Transverse colon (tissue), 4 donors: Measurements from ENCODE around the gene TMEM254.

Source experiments
- CTCF ChIP-seq, 5 experiments: fragments of 200-600 bp in 3 of 5; fragments of 450-650 bp in 2 of 5; sonication (generic) in 3 of 5; IDR thresholded peaks; 1 replicate in 2 of 5; 2 replicates in 3 of 5; pipeline ENCODE4 v1.5.1; 2016 to 2017; ENCODE audit warnings: antibody characterized with exemption in 5 of 5, inconsistent platforms in 3 of 5, mild to moderate bottlenecking in 2 of 5, moderate library complexity in 1 of 5
- EP300 ChIP-seq: sonication (generic); formaldehyde crosslinking; IDR thresholded peaks from one replicate; pipeline ENCODE4 v1.6.1; 2017; ENCODE audit warnings: antibody characterized with exemption, low read depth
- POLR2A ChIP-seq: fragments of 450-650 bp; IDR thresholded peaks from one replicate; pipeline ENCODE4 v1.6.1; 2016; ENCODE audit warnings: antibody characterized with exemption, mild to moderate bottlenecking, moderate library complexity
- POLR2AphosphoS5 ChIP-seq, 3 donors: sonication (generic); formaldehyde crosslinking; IDR thresholded peaks; one replicate each; pipeline ENCODE4 v1.6.1; 2016; ENCODE audit warnings: antibody characterized with exemption in 3 of 3

DNA sequence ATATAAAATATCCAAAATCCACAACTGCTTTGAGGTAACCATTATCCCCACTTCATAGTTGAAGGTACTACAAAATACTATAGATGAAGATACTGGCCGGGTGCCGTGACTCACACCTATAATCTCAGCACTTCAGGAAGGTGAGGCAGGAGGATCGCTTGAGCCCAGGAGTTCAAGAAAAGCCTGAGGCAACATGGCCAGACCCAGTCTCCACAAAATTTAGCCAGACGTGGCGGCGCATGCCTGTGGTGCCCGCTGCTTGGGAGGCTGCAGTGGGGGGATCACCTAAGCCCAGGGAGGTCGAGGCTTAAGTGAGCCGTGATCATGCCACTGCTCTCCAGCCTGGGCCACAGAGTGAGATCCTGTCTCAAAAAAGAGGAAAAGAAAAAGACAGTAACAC is 21.7 kb downstream of the TMEM254 start:
- no peak for TF ChIP-seq CTCF (IDR thresholded peaks at IDR 0.05)
- no peak for TF ChIP-seq POLR2A
- TF ChIP-seq EP300, result no peak
- no peak for TF ChIP-seq POLR2AphosphoS5 (IDR thresholded peaks at IDR 0.05)
